GM21529 (cell line): ENCODE data around the gene KLK3.
"Not testable (repeated sequence)": the region's sequence is repeated elsewhere in the genome, so short reads cannot be mapped to it uniquely, and the experiment has no call there.

Experiments used
- ATAC-seq: cut with Tn5 transposase; IDR thresholded peaks from one replicate; pipeline ENCODE4 v1.9.1; 2021; ENCODE audit not compliant: unreplicated experiment

KLK3 gene

GRCh38 chr19:50859849-50860248, 5.1 kb downstream of the KLK3 start:
- no peak for ATAC-seq

DNA sequence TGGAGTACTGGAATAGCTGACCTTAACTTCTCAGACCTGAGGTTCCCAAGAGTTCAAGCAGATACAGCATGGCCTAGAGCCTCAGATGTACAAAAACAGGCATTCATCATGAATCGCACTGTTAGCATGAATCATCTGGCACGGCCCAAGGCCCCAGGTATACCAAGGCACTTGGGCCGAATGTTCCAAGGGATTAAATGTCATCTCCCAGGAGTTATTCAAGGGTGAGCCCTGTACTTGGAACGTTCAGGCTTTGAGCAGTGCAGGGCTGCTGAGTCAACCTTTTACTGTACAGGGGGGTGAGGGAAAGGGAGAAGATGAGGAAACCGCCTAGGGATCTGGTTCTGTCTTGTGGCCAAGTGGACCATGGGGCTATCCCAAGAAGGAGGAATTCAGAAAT, 6.3 kb downstream of the KLK3 start:
- ATAC-seq = no peak

DNA sequence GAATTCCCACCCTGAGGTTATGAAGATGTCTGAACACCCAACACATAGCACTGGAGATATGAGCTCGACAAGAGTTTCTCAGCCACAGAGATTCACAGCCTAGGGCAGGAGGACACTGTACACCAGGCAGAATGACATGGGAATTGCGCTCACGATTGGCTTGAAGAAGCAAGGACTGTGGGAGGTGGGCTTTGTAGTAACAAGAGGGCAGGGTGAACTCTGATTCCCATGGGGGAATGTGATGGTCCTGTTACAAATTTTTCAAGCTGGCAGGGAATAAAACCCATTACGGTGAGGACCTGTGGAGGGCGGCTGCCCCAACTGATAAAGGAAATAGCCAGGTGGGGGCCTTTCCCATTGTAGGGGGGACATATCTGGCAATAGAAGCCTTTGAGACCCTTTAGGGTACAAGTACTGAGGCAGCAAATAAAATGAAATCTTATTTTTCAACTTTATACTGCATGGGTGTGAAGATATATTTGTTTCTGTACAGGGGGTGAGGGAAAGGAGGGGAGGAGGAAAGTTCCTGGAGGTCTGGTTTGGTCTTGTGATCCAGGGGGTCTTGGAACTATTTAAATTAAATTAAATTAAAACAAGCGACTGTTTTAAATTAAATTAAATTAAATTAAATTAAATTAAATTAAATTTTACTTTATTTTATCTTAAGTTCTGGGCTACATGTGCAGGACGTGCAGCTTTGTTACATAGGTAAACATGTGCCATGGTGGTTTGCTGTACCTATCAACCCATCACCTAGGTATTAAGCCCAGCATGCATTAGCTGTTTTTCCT, 7.0 kb downstream of the KLK3 start:
- no peak for ATAC-seq

- ATAC-seq = no peak
Observed at GRCh38 chr19:50869479-50869878, 14.8 kb downstream of the KLK3 start.

- ATAC-seq = no peak
Observed at GRCh38 chr19:50870417-50871089, 15.8 kb downstream of the KLK3 start.

DNA sequence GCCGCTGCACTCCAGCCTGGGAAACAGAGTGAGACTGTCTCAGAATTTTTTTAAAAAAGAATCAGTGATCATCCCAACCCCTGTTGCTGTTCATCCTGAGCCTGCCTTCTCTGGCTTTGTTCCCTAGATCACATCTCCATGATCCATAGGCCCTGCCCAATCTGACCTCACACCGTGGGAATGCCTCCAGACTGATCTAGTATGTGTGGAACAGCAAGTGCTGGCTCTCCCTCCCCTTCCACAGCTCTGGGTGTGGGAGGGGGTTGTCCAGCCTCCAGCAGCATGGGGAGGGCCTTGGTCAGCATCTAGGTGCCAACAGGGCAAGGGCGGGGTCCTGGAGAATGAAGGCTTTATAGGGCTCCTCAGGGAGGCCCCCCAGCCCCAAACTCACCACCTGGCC, 18.3 kb downstream of the KLK3 start, which contains the start of gene KLK2:
Gene KLK2, plus strand, starts transcription at position 384 of the 400 bp plus-strand sequence. CDS start 35 bp downstream, outside the sequence.
- no peak for ATAC-seq

GRCh38 chr19:50874211-50874610, 19.5 kb downstream of the KLK3 start:
- ATAC-seq = no peak

DNA sequence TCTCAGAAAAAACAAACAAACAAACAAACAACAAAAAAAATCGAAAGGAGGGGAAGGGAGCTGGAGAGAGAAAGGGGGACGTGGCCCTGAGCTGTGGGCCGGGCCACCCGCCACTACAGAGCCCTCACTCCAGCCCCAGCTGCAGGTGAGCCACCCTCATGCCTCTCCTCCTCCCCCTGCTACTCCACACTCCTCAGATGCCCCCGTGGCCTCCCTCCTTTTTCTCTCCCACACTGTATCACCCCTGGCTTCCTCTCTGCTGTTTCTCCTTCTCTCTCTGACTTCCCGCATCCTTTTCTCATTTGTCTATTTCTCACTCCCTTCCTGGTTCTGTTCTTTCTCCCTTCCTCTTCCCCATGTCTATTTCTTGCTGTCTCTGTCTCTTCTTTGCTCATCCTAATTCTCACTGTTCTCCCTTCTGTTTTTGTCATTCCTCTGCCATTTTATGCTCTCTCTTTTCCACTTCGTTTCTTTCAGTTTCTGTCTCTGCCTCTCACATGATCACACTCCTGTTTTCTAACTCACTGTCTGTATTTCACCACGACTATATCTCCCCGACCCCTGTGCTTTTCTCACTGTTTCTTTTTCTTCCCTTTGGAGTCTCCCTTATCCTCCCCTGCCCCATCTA, 21.2 kb downstream of the KLK3 start:
- no peak for ATAC-seq

- ATAC-seq = no peak
Observed at GRCh38 chr19:50876456-50876855, 21.7 kb downstream of the KLK3 start.

GRCh38 chr19:50877338-50877737, 22.6 kb downstream of the KLK3 start:
- ATAC-seq = no peak

DNA sequence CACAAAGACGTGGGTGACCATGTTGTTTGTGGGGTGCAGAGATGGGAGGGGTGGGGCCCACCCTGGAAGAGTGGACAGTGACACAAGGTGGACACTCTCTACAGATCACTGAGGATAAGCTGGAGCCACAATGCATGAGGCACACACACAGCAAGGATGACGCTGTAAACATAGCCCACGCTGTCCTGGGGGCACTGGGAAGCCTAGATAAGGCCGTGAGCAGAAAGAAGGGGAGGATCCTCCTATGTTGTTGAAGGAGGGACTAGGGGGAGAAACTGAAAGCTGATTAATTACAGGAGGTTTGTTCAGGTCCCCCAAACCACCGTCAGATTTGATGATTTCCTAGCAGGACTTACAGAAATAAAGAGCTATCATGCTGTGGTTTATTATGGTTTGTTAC, 24.1 kb downstream of the KLK3 start:
- no peak for ATAC-seq

DNA sequence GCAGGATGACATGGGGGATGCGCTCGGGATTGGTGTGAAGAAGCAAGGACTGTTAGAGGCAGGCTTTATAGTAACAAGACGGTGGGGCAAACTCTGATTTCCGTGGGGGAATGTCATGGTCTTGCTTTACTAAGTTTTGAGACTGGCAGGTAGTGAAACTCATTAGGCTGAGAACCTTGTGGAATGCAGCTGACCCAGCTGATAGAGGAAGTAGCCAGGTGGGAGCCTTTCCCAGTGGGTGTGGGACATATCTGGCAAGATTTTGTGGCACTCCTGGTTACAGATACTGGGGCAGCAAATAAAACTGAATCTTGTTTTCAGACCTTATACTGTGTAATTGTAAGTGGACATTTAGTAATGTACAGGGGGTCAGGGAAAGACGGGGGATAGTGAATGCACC, 25.5 kb downstream of the KLK3 start:
- no peak for ATAC-seq

- ATAC-seq = no peak
Observed at GRCh38 chr19:50882188-50882587, 27.5 kb downstream of the KLK3 start.

DNA sequence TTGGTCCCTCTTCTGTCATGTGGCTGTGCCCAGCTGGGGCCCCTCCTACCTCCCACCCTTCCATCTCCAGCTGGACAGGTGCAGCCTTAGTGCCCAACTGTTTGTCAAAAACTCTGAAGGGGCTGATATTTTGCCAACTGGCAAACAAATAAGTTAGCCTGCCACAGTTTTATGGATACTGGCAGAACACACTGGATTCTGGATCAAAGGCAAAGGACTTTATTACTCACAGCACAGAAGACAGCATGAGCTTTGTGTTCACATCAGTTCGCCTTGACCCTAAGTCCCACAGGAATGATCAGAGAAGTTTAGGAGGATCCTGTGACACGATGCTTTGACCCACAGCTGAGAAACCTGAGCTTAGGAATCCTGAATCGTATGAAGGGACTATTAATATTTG, 34.9 kb downstream of the KLK3 start:
- ATAC-seq = no peak

DNA sequence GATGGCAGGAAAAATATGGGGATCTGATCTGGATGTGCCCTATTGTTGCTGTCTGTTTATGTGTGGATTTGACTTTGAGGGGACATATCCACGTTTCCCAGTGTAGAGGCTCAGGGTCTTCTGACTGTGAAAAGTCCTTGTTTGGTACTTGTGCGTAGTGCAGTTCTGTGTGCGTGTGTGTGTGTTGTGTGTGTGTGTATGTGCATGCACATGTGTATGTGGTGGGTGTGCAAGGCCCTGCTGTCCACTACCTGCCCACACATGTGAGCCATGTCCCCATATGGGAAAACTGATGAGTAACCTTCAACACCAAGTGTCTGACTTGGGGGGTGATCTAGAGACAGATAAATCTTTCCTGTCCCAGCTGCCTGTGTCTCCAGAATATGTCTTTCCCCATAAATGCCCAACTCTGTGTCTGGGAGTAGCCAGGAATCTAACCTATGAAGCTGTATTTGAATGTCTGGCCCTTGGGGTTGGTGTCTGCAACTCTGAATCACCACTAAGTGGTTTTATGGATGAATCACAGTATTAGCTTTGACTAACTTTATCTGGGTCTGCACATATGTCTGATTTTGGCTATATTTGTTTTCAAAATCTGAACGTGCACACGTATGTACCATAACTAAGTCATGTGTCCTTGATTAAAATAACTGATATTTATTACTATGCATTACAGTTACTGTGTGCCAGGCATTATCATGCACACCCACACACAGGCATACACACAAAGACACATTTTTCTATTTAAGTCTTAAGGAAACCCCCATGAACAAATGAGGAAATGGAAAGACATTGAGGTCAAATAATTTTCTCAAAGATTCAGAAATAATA, 35.9 kb downstream of the KLK3 start:
- no peak for ATAC-seq

DNA sequence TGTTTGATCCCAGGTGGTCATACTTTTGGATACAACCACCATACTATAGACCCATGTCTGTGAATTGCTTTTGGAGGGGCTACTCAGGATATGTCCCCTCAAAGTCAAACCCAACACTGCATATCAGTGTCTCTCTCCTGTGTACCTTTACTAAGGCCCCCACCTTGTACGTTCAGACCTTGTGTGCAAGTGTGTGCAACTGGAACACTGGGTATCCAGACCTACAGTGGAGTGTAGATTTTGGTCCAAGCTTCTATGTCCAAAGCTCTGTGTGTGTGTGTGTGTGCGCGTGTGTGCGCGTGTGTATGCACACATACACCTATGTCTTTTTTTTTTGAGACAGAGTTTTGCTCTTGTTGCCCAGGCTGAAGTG, 36.5 kb downstream of the KLK3 start:
- no peak for ATAC-seq

DNA sequence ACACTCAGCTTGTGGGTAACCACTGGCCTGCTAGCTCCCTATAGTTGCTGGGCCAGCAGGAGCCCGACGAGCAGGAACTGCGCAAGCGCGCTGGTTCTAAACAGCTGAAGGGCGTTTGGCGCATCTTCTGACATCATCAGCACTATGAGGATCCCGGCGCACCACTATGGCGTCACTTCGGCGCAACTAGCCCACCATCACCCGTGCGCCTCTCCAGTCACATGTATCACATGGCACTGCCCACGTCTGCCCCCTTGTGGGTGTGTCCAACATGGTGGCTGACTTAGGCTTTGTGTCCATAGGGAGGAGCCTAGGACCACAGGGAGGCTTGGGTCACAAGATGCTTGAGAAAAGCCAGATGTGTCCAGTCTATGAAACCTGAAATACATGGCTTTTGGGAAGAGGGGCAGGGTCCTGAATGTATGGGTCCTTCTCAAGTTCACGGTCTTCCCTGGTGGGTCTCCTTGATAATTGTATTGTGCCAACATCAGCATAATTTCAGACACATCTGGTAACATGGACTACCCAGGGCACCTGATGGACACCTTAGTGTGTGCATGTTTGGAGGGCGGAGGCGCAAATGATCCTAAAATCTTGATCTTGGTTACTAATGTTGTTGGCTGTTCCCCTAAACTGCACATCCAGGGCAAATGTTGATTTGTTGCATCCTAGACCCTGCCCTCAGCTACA, 38.5 kb downstream of the KLK3 start:
- ATAC-seq = no peak

DNA sequence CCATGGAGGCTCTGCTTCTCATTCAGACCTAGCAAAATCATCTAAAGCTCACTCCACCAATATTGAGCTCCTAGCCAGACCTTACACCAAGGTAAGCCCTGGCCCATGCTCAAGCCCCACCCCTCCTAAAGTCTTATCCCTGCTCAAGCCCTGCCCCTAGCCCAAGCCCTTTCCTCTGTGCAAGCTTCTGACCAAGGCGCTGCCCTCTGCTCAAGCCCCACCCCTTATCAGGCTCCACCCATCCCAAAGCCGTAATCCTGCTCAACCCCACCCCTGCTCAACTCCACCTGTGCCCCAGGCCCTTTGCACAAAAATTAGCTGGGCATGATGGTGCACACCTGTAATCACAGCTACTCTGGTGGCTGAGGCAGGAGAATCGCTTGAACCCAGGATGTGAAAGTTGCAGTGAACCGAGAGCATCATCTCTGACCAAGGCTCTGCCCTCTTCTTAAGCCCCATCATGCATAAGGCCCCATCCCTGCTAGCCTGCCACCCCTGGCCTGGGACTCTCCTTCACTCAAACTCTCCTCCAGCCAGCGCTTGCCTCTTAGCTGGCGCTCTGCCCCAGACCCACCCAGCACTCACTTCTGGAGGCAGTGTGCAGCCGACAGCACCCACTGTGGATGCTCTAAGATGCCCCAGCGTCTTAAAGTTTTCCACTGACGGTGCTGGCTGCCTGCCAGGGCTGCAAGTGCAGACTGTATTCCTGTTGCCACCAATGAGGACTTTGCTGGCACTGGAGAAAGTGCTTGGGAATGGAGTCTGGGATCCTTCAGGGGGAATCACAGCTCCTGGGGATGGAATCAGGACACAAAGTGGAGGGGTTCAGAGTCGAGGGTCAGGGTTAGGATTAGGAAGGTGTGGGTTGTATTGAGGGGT, 40.0 kb downstream of the KLK3 start:
- ATAC-seq = no peak

- not testable (repeated sequence) for ATAC-seq
Observed at GRCh38 chr19:50896089-50896590, 41.4 kb downstream of the KLK3 start.
